Stimulated activated naive CD8-positive, alpha-beta T cell treated with anti-CD3 and anti-CD28 coated beads, Interleukin-15, Interleukin-2, amounts not matched to agents 100 ng/mL and 50 ng/mL, for 24 hours (primary cell): ENCODE measurements around the gene TNIP1.

Experiments used
- H3K27ac Mint-ChIP-seq: one replicate; pipeline ENCODE4 v1.8.0; 2021; ENCODE audit warnings: mild to moderate bottlenecking, mixed read lengths
- H3K27me3 Mint-ChIP-seq: one replicate; pipeline ENCODE4 v1.8.0; 2021; ENCODE audit warnings: mixed read lengths
- H3K36me3 Mint-ChIP-seq: one replicate; pipeline ENCODE4 v1.8.0; 2021; ENCODE audit warnings: low read depth, mixed read lengths
- H3K4me1 Mint-ChIP-seq: one replicate; pipeline ENCODE4 v1.8.0; 2021; ENCODE audit warnings: low read depth, mixed read lengths
- H3K4me3 Mint-ChIP-seq: one replicate; pipeline ENCODE4 v1.8.0; 2021; ENCODE audit warnings: mild to moderate bottlenecking, mixed read lengths
- H3K9me3 Mint-ChIP-seq: one replicate; pipeline ENCODE4 v1.8.0; 2021; ENCODE audit warnings: mixed read lengths

TNIP1 gene

DNA sequence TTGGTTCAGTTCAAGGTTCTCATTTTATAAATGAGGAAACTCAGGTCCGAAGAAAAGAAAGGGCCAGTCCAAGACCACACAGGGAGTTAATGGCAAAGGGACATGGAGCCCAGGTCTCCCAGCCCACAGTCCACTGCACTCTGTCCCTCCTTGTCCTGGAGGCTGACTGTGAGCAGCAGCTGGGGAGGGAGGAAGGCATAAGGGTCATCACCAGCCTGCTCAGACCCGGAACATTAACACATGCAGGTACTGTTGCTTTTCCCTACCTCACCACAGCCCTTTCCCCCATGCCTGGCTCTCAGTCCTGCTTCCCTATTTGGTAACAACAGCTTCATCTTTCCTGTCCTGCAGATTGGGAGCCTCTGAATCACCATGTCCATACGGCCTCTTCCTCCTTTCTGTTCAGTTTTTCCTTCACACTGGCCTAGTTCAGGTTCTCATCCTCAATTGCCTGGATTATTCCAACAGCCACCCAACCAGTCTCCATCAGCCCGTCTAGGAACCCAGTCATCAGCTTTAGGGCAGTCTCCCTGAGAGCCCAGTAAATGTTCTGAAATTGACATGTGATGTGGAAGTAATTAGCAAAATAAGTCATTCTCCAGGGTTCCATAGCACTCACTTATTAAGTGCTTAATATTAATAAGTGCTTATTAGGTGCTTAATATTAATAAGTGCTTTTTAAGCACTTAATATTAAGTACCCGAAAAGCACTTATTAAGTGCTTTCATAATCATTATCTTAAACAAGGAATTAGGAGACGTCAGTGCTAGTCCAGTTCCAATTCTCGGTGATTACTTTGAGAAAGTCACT, 56.2 kb downstream of the TNIP1 start:
- Mint-ChIP-seq H3K4me3 (no peak overlapping the region), H3K36me3 (peaks cover 37% of the 10 kb centered on the region), H3K9me3 (no peaks in the 10 kb centered on the region), H3K27ac (no peak overlapping the region), H3K27me3 (peaks cover 5% of the 10 kb centered on the region), H3K4me1 (peaks cover 9% of the 10 kb centered on the region)

DNA sequence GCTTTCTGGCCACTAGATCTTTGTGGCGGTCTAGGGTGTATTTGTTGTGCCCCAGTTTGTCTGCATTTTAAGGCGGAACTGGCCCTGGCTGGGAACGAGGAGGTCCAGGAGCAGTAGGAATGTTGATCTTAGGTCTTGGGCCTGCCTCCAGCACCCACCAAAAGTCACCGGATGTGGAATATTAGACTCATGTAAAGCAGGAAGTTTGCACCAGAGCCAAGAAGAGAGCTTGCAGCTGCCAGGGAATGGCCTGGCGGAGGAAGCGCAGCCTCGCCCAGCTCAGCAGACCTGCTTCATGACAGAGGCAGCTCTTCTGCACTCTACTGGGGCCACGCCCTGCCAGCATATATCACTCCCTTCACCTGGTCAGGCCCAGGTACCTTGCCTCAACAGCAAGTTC, 57.2 kb downstream of the TNIP1 start:
- Mint-ChIP-seq H3K4me3 (no peak overlapping the region), H3K27me3 (peaks cover 9% of the 10 kb centered on the region), H3K4me1 (peaks cover 14% of the 10 kb centered on the region), H3K9me3 (no peaks in the 10 kb centered on the region), H3K36me3 (peaks cover 27% of the 10 kb centered on the region), H3K27ac (no peak overlapping the region)

GRCh38 chr5:151023047-151023615, 57.7 kb downstream of the TNIP1 start:
- no peak overlapping the region for H3K27ac Mint-ChIP-seq
- no peaks in the 10 kb centered on the region for H3K9me3 Mint-ChIP-seq
- peaks cover 14% of the 10 kb centered on the region for H3K4me1 Mint-ChIP-seq
- H3K27me3 Mint-ChIP-seq: peaks cover 9% of the 10 kb centered on the region
- H3K4me3 Mint-ChIP-seq: no peak overlapping the region
- peaks cover 21% of the 10 kb centered on the region for H3K36me3 Mint-ChIP-seq

DNA sequence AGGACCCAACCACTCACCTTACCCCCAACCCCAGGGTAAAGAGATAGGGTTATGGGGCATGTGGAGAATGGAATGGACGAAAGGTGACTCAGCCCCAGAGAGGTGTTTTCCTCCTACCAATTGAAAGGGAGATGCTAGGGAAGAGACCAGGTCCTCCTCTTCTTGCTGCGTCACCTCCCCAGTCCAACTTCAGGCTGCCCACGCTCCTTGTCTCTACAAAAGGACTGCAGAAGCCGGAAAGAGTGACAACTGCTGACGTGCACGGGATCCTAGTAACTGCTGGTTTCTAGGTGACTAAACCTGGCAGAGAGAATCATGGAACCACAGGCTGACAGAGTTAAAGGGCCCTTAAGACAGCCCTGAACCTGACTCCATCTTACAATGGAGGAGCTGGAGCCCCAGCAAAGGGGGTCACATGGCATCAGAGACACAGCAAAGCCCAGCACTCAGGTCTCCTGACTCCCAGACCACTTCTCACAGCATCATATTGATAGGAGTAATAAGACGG, 58.3 kb downstream of the TNIP1 start:
- peaks cover 17% of the 10 kb centered on the region for H3K36me3 Mint-ChIP-seq
- H3K27ac Mint-ChIP-seq: no peak overlapping the region
- H3K9me3 Mint-ChIP-seq: no peaks in the 10 kb centered on the region
- H3K27me3 Mint-ChIP-seq: peaks cover 9% of the 10 kb centered on the region
- no peak overlapping the region for H3K4me3 Mint-ChIP-seq
- H3K4me1 Mint-ChIP-seq: peaks cover 14% of the 10 kb centered on the region

- H3K27me3 Mint-ChIP-seq: peaks cover 9% of the 10 kb centered on the region
- H3K9me3 Mint-ChIP-seq: no peaks in the 10 kb centered on the region
- H3K36me3 Mint-ChIP-seq: peaks cover 12% of the 10 kb centered on the region
- H3K4me3 Mint-ChIP-seq: no peak overlapping the region
- H3K27ac Mint-ChIP-seq: no peak overlapping the region
- peaks cover 14% of the 10 kb centered on the region for H3K4me1 Mint-ChIP-seq
Measured at GRCh38 chr5:151021746-151022145, 59.1 kb downstream of the TNIP1 start.

DNA sequence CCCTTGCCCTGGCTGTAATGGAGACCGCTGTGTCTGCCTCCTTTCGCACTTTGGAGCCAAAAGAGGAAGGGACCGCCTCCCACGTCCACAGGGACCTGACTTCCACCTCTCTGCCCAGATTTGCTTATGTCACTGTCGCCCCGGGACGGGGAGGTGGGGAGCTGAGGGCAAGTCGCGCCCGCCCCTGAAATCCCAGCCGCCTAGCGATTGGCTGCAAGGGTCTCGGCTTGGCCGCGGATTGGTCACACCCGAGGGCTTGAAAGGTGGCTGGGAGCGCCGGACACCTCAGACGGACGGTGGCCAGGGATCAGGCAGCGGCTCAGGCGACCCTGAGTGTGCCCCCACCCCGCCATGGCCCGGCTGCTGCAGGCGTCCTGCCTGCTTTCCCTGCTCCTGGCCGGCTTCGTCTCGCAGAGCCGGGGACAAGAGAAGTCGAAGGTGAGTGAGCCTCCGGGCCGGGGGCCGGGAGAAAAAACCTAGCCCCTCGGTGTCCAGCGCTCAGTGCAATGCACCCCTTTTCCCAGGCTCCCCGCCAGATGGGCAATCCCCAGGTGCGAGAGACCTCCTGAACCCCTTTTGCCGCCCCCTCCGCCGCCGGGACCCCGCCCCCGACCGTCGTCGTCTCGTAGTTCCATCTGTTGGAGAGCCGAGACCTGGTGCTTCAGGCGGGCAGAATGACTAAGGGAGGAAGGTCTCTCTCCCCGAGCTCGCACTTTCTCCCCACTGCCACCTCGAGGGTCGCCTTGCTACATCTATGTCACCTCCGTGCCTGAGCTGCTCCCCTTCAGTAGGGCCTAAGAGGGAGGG, 60.3 kb downstream of the TNIP1 start, which contains the start of gene GPX3:
Gene GPX3 (plus strand): TSS at position 288 of the 807 bp plus-strand sequence. CDS start 64 bp downstream, at position 352.
- no peak within 1 kb of the TSS for H3K27ac Mint-ChIP-seq
- peaks cover under 1% of the 10 kb centered on the region for H3K36me3 Mint-ChIP-seq
- peaks cover 14% of the 10 kb centered on the region for H3K4me1 Mint-ChIP-seq
- peak within 1 kb of the TSS; percentile 60 for H3K4me3 Mint-ChIP-seq
- H3K9me3 Mint-ChIP-seq: no peaks in the 10 kb centered on the region
- peaks cover 9% of the 10 kb centered on the region for H3K27me3 Mint-ChIP-seq

DNA sequence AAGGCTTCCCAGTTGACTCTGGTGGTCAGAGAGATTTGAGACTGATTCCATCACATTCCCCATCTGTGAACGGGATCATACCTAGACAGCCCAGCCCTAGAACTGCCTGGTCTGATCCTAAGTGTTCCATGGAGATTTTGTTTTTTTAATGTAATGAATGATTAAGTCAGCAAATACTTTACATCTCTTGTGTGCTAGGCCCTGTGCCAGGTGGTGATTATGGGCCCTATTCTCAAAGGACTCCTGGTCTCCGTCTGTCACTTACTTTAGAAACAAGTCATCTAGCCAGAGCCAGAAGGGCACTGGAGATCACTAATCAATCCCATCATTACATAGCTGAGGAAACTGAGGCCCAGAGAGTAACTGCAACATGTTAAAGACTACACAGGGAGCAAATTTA, 61.5 kb downstream of the TNIP1 start:
- Mint-ChIP-seq H3K4me1 (peaks cover 14% of the 10 kb centered on the region), H3K9me3 (no peaks in the 10 kb centered on the region), H3K27me3 (peaks cover 9% of the 10 kb centered on the region), H3K4me3 (no peak overlapping the region), H3K36me3 (no peaks in the 10 kb centered on the region), H3K27ac (no peak overlapping the region)

DNA sequence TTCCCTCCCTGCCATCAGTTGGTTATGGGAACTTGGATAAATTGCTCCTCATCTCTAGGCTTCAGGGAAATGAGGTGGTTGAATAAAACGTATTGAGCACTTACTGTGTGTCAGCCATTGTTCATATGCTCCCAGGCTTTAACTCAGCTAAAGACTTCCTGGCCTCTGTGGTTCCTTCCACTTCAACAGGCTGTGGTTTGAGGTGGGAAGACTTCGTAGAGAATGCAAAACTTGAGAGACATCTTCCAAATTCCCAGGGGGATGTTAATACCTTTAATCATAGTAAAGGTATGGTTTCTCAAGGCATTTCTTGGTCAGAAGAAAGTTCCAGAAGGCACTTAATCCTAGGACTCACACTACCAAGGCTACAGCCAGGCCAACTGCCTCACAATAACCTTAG, 62.0 kb downstream of the TNIP1 start:
- peaks cover 9% of the 10 kb centered on the region for H3K27me3 Mint-ChIP-seq
- H3K4me1 Mint-ChIP-seq: peaks cover 14% of the 10 kb centered on the region
- no peak overlapping the region for H3K4me3 Mint-ChIP-seq
- H3K9me3 Mint-ChIP-seq: no peaks in the 10 kb centered on the region
- H3K36me3 Mint-ChIP-seq: no peaks in the 10 kb centered on the region
- H3K27ac Mint-ChIP-seq: no peak overlapping the region

- no peak overlapping the region for H3K4me3 Mint-ChIP-seq
- no peak overlapping the region for H3K27ac Mint-ChIP-seq
- peaks cover 9% of the 10 kb centered on the region for H3K27me3 Mint-ChIP-seq
- H3K9me3 Mint-ChIP-seq: no peaks in the 10 kb centered on the region
- peaks cover 14% of the 10 kb centered on the region for H3K4me1 Mint-ChIP-seq
- H3K36me3 Mint-ChIP-seq: no peaks in the 10 kb centered on the region
Measured at GRCh38 chr5:151017897-151018296, 62.9 kb downstream of the TNIP1 start.

DNA sequence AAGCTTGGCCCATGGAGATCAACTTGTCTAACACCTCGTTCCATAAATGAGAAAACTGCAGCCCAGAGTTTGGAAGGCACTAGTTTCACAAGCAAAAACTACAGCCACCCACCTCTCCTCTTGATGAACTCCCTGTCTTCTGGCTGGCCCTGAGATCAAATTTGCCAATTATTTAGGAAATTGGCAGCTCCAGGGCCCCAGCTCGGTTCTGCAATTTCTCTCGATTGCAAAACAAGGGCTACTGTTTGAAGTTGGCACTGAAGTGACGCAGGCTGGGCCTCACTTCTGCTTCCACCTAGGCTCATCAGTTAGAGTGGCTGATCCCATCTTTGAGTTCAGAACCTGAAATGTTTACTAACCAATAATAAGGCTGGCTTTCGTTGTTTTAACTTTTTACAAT, 64.1 kb downstream of the TNIP1 start:
- H3K27me3 Mint-ChIP-seq: peaks cover 6% of the 10 kb centered on the region
- H3K36me3 Mint-ChIP-seq: no peaks in the 10 kb centered on the region
- peaks cover 14% of the 10 kb centered on the region for H3K4me1 Mint-ChIP-seq
- no peak overlapping the region for H3K4me3 Mint-ChIP-seq
- H3K9me3 Mint-ChIP-seq: no peaks in the 10 kb centered on the region
- no peak overlapping the region for H3K27ac Mint-ChIP-seq

DNA sequence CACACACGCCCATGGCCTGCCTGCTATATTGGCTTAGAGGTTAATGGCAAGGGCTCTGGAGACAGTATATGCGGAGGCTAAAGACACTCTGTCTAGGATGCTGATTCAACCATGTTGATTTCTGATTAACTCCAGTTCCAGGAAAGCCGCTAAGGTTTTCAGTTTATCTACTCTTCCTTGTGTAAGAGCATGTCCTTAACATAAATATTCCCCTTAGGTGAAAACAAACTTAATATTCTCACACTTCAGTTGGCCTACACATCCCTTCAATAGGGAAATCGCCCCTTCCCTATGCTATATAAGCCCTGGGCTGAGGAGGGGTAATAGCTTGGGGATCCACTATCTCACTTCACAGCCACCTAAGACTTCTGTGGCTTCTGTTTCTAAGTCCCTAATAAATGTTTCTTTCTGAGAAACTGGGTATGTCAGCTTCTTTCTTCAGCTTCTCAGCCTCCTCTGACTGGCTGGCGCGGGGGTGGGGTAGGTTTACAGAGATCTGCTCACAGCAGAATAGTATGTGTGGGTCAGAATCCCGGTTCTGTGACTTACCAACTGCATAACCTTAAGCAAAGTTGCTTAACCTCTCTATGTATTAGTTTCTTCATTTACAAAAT, 64.8 kb downstream of the TNIP1 start:
- Mint-ChIP-seq H3K4me1 (peaks cover 13% of the 10 kb centered on the region), H3K9me3 (no peaks in the 10 kb centered on the region), H3K27ac (no peak overlapping the region), H3K27me3 (peaks cover 4% of the 10 kb centered on the region), H3K4me3 (no peak overlapping the region), H3K36me3 (no peaks in the 10 kb centered on the region)

DNA sequence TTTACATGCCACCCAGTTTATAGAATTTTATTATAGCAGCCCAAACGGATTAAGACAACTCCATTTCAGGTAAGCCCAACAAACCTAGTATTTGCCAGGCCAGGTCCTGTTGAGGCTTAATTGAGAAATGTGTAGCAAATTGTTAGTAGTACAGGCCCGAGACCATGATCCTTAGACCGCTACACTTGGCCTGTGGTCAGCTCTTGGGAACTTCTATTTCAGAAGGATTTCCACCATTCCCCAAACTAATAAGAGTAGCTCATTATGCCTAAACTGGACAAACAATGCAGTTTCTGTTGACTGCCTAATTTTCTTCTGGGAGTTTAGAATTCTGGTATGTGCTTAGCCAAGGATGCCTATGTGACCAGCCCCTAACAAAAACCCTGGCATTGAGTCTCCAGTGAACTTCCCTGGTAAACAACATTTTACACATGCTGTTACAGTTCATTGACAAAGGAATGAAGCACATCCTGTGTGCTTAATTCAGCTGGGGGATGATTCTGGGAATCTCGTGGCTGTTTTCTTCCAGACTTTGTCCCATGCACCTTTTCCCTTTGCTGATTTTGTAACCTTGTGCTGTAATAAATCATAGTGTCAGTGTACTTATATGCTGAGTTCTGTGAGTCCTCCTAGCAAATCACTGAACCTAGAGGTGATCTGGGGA, 66.0 kb downstream of the TNIP1 start:
- H3K27ac Mint-ChIP-seq: no peak overlapping the region
- no peak overlapping the region for H3K4me3 Mint-ChIP-seq
- H3K9me3 Mint-ChIP-seq: no peaks in the 10 kb centered on the region
- H3K36me3 Mint-ChIP-seq: no peaks in the 10 kb centered on the region
- peaks cover 5% of the 10 kb centered on the region for H3K4me1 Mint-ChIP-seq
- H3K27me3 Mint-ChIP-seq: peaks cover 4% of the 10 kb centered on the region

- Mint-ChIP-seq H3K9me3 (no peaks in the 10 kb centered on the region), H3K27me3 (peaks cover 3% of the 10 kb centered on the region), H3K36me3 (no peaks in the 10 kb centered on the region), H3K27ac (no peak overlapping the region), H3K4me3 (no peak overlapping the region), H3K4me1 (no peaks in the 10 kb centered on the region)
Measured at GRCh38 chr5:151012862-151013261, 68.0 kb downstream of the TNIP1 start.

- Mint-ChIP-seq H3K4me1 (no peaks in the 10 kb centered on the region), H3K9me3 (no peaks in the 10 kb centered on the region), H3K27me3 (peaks cover 6% of the 10 kb centered on the region), H3K36me3 (no peaks in the 10 kb centered on the region), H3K4me3 (no peak overlapping the region), H3K27ac (no peak overlapping the region)
Measured at GRCh38 chr5:151008906-151009305, 71.9 kb downstream of the TNIP1 start.
